MCF 10A (cell line): ENCODE results near the gene CFAP43. TPM values are rescaled to one million over a fixed set of nuclear protein-coding genes. Genes with fewer than 3 reads are reported as not detected.

ENCODE experiments used
- BruUV-seq: library from RNA; stranded (reverse); fragments of 400-500 nt; replicated peaks from 2 replicates; lab custom pipeline; 2021; lab: Mats Ljungman, UMichigan
- CTCF ChIA-PET: fragments of 300-600 bp; sonication (Branson Sonifier 250); formaldehyde crosslinking; extraction: SDS; loops from one replicate; lab custom pipeline; 2021; ENCODE audit warnings: antibody characterized with exemption, inconsistent platforms; lab: Yijun Ruan, JAX
- POLR2A ChIA-PET: fragments of 300-600, 350-650 bp; sonication (Branson Sonifier 250); formaldehyde crosslinking; extraction: SDS; loops from one replicate; lab custom pipeline; 2020; ENCODE audit warnings: antibody characterized with exemption, inconsistent platforms; lab: Yijun Ruan, JAX
- DNase-seq: peaks from one replicate; pipeline ENCODE4 v3.0.0-alpha.2; 2018; ENCODE audit not compliant: unreplicated experiment
- H3K27ac Mint-ChIP-seq: one replicate; pipeline ENCODE4 v1.8.0; 2022; ENCODE audit warnings: mild to moderate bottlenecking, low read depth, mixed read lengths; ENCODE audit not compliant: unreplicated experiment
- H3K27me3 Mint-ChIP-seq: one replicate; pipeline ENCODE4 v1.8.0; 2022; ENCODE audit warnings: mixed read lengths; ENCODE audit not compliant: insufficient read depth, unreplicated experiment
- H3K36me3 Mint-ChIP-seq: one replicate; pipeline ENCODE4 v1.8.0; 2022; ENCODE audit warnings: mild to moderate bottlenecking, moderate library complexity, mixed read lengths; ENCODE audit not compliant: insufficient read depth, unreplicated experiment
- H3K4me1 Mint-ChIP-seq: one replicate; pipeline ENCODE4 v1.8.0; 2022; ENCODE audit warnings: mixed read lengths; ENCODE audit not compliant: insufficient read depth, unreplicated experiment
- H3K4me3 Mint-ChIP-seq: one replicate; pipeline ENCODE4 v1.8.0; 2022; ENCODE audit warnings: mild to moderate bottlenecking, moderate library complexity, mixed read lengths; ENCODE audit not compliant: unreplicated experiment
- H3K9me3 Mint-ChIP-seq: one replicate; pipeline ENCODE4 v1.8.0; 2022; ENCODE audit warnings: mixed read lengths; ENCODE audit not compliant: unreplicated experiment
- CTCF ChIP-seq: fragments of 200-600 bp; IDR thresholded peaks from one replicate; pipeline ENCODE4 v1.8.0; 2022; ENCODE audit warnings: antibody characterized with exemption, mild to moderate bottlenecking; ENCODE audit not compliant: unreplicated experiment
- intact Hi-C: fragments of 100-400 bp; cut with micrococcal nuclease; formaldehyde crosslinking; loops from 2 replicates; pipeline ENCODE4 v1.14.1; 2022
- total RNA-seq: library from RNA; stranded (reverse); gene quantifications from 2 replicates; pipeline ENCODE4 v1.2.3, GENCODE V29; 2022

The CFAP43 gene
- total RNA-seq, 1 experiment from 2014 or later = 0.42 TPM

- no TSS peak for BruUV-seq
- no peak for TF ChIP-seq CTCF
- Mint-ChIP-seq H3K36me3 (no peaks in the 10 kb centered on the region), H3K27ac (no peak overlapping the region), H3K9me3 (no peaks in the 10 kb centered on the region), H3K4me1 (no peaks in the 10 kb centered on the region), H3K4me3 (no peak overlapping the region), H3K27me3 (peaks cover 6% of the 10 kb centered on the region)
- intact Hi-C loops = no loop called here
- CTCF ChIA-PET = interaction anchor here (0.7 kb wide), 1 partner anchor 56 kb away, joined by 3 read pairs; no protein-coding TSS in a partner anchor
- POLR2A ChIA-PET = interaction anchor here (1.4 kb wide), 1 partner anchor 12 kb away, joined by 4 read pairs; the partner anchor contains the start of gene GSTO1
- no peak for DNase-seq
Measured at GRCh38 chr10:104242545-104242944, 10.4 kb upstream of the CFAP43 start.

- intact Hi-C loops = no loop called here
- peaks cover 27% of the 10 kb centered on the region for H3K27me3 Mint-ChIP-seq
- peaks cover 5% of the 10 kb centered on the region for H3K4me1 Mint-ChIP-seq
- no TSS peak for BruUV-seq
- H3K36me3 Mint-ChIP-seq = no peaks in the 10 kb centered on the region
- H3K27ac Mint-ChIP-seq = no peak overlapping the region
- H3K4me3 Mint-ChIP-seq = no peak overlapping the region
- H3K9me3 Mint-ChIP-seq = no peaks in the 10 kb centered on the region
- DNase-seq = no peak
- ChIA-PET CTCF (no interaction called here), POLR2A (no interaction called here)
- TF ChIP-seq CTCF = no peak
Measured at GRCh38 chr10:104240078-104240477, 7.9 kb upstream of the CFAP43 start.

GRCh38 chr10:104235801-104236200, 3.6 kb upstream of the CFAP43 start:
- Mint-ChIP-seq H3K4me3 (no peak overlapping the region), H3K9me3 (no peaks in the 10 kb centered on the region), H3K4me1 (peaks cover 11% of the 10 kb centered on the region), H3K27ac (no peak overlapping the region), H3K27me3 (peaks cover 39% of the 10 kb centered on the region), H3K36me3 (no peaks in the 10 kb centered on the region)
- no peak for DNase-seq
- TF ChIP-seq CTCF = no peak
- BruUV-seq = no TSS peak
- intact Hi-C loops = no loop called here
- POLR2A ChIA-PET = interaction anchor here (1.2 kb wide), 1 partner anchor 39 kb away, joined by 3 read pairs; no protein-coding TSS in a partner anchor
- CTCF ChIA-PET = no interaction called here

- H3K9me3 Mint-ChIP-seq = no peaks in the 10 kb centered on the region
- H3K4me1 Mint-ChIP-seq = peaks cover 11% of the 10 kb centered on the region
- CTCF ChIA-PET = no interaction called here
- TF ChIP-seq CTCF = no peak
- peaks cover 39% of the 10 kb centered on the region for H3K27me3 Mint-ChIP-seq
- BruUV-seq = no TSS peak
- H3K27ac Mint-ChIP-seq = no peak overlapping the region
- DNase-seq = no peak
- POLR2A ChIA-PET = interaction anchor here (0.8 kb wide), 1 partner anchor 39 kb away, joined by 4 read pairs; no protein-coding TSS in a partner anchor
- no peaks in the 10 kb centered on the region for H3K36me3 Mint-ChIP-seq
- intact Hi-C loops = no loop called here
- no peak overlapping the region for H3K4me3 Mint-ChIP-seq
Measured at GRCh38 chr10:104234934-104235333, 2.8 kb upstream of the CFAP43 start.
